Stimulated activated CD4-positive, alpha-beta T cell treated with anti-CD3 and anti-CD28 coated beads, Interleukin-12 subunit alpha, Interleukin-12 subunit beta, amount 100 ng/mL, for 48 hours (primary cell): ENCODE measurements around the gene ZNF669.

ENCODE experiments used
- DNase-seq, 3 donors: peaks; one replicate each; pipeline ENCODE4 v3.0.0-alpha.2; 2020; ENCODE audit warnings: low read depth in 2 of 3, low spot score in 1 of 3

Gene ZNF669

DNA sequence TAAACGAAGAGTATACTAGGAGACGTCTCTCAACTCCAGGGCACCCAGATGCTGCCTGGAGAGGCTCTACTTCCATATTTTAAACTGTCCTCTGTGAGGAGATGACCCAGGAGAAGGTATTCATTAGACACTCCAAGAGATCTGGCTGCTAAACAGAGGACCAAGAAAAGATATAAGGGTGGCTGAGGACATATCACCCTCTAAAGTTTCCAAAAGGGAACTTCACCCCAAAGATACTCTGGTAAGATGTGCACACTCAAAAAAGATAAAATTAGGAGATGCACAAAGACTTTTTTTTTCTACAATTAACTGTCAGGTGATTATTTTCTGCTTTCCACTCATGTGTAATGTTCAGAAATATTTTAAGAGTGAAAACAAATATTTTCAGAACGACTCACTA is 26.9 kb downstream of the ZNF669 start:
- DNase-seq, result no peak

DNA sequence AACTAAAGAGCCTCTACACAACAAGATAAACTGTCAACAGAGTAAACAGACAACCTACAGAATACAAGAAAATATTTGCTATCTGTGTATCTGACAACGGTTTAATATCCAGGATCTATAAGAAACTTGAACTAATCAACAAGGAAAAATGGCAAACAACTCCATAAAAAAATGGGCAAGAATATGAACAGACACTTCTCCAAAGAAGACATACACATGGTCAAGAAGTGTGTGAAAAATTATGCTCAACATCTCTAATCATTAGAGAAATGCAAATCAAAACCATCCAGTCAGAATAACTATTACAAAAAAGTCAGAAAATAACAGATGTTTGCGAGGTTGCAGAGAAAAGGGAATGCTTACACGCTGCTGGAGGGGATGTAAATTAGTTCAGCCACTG is 33.5 kb downstream of the ZNF669 start:
- no peak for DNase-seq

DNA sequence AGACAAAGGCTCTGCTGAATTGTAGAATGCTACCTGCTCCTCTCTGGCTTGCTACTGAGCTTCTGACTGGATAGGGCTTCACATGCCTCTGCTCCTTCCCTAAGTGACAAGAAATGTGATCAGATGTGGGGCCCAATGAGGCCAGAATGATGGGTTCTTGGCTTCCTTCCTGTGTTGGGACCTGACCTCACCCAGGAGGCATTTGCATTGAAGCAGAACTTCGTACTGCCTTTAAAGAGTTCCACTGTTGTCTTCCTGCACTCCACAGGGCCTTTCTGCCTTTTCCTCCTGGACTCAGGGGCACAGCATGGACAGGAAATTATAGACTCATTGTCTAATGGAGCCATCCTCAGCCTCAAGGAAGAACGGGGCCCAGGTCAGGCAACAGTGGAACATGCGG is 39.9 kb downstream of the ZNF669 start:
- no peak for DNase-seq

DNA sequence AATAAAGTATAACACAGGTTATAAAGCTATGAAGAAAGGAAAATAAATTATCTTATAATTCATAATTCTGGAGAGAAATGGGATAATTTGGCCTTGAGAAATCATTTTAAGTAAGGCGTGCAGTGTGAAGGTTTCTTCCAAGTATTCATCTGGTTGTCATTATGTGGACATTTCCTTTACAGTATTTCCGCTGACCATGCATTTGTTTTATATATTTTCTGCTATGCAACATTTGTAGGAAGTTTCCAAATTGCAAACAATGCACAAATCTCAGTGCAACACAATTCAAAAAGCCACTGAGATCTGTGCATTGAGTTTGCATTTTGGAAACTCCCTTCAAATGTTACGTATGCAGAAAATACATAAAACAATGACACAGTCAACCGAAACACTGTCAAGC is 43.4 kb downstream of the ZNF669 start:
- no peak for DNase-seq

DNA sequence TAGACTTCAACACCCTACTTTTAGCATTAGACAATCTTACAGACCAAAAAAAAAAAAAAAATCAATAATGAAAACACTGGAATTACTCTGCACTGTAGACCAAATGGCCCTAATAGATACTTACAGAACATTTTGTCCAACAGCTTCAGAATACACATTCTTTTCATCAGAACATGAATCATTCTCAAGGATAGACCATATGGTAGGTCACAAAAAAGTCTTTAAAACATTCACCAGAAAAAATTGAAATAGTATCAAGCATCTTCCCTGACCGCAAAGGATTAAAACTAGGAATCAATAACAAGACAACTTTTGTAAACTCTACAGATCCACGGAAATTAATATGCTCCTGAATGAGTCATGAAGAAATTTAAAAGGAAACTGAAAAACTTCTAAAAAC is 48.1 kb downstream of the ZNF669 start:
- DNase-seq, result no peak

DNA sequence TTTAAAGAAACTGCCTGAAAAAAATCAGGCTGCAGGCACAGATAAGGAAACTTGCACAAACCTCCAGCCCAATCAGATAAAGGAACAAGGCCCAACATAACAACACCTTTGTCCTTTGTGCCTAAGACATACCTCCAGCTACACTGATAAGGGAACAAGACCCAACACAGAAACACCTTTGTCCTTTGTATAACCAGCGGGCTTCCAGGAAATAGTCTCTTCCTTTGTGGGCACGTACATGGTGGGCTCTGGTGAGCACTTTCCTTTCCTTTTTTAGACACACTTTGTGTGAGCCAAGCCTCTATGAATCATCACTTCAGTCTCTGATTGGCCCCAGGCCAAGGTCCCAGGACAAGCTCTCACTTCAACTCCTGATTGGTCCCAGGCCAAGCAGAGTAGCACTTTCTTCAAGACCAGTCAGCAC is 49.2 kb downstream of the ZNF669 start:
- DNase-seq, result no peak
